G401.6 (cell line): Measurements from ENCODE around the gene B4GALT5.

Source experiments
- FAIRE-seq: peaks from 2 replicates; lab custom pipeline; 2012; peaks lifted over from hg19 to GRCh38; lab: Jason Lieb, UNC

Gene B4GALT5

GRCh38 chr20:49583669-49584417 is 129.8 kb downstream of the B4GALT5 start:
- FAIRE-seq = no peak

GRCh38 chr20:49583343-49583668 is 130.4 kb downstream of the B4GALT5 start:
- FAIRE-seq = no peak
